HepG2 (cell line): Measurements from ENCODE around the gene CASKIN1. TPM values are rescaled to one million over a fixed set of nuclear protein-coding genes. Genes with fewer than 3 reads are reported as not detected.
A peak's percentile ranks its signal among the peaks of the same experiment; 100 is the strongest.

Experiments used
- ARNT2 ChIP-seq: sonication (generic); formaldehyde crosslinking; IDR thresholded peaks from 2 replicates; pipeline ENCODE4 v1.8.0; 2022; ENCODE audit warnings: mild to moderate bottlenecking, low read depth, missing genetic modification reagents, moderate library complexity
- GTF2F1 ChIP-seq: fragments of 150-350 bp; IDR thresholded peaks from 2 replicates; pipeline ENCODE4 v1.6.1; 2014; ENCODE audit warnings: low read length
- IRX3 ChIP-seq: sonication (generic); formaldehyde crosslinking; IDR thresholded peaks from 2 replicates; pipeline ENCODE4 v1.8.1; 2023; ENCODE audit warnings: mild to moderate bottlenecking, low read depth, missing genetic modification reagents, borderline replicate concordance
- MEF2D ChIP-seq: sonication (generic); formaldehyde crosslinking; IDR thresholded peaks from 2 replicates; pipeline ENCODE4 v1.5.1; 2020; ENCODE audit warnings: mild to moderate bottlenecking, missing genetic modification reagents
- RARA ChIP-seq: IDR thresholded peaks from 2 replicates; pipeline ENCODE4 v1.6.1; 2016; ENCODE audit warnings: missing genetic modification reagents, missing compliant biosample characterization
- THYN1 ChIP-seq: sonication (generic); formaldehyde crosslinking; IDR thresholded peaks from 2 replicates; pipeline ENCODE4 v1.8.1; 2023; ENCODE audit warnings: low read depth, mild to moderate bottlenecking, moderate library complexity, missing genetic modification reagents, borderline replicate concordance
- ZNF274 ChIP-seq: sonication (generic); formaldehyde crosslinking; IDR thresholded peaks from 2 replicates; pipeline ENCODE4 v1.5.1; 2020; ENCODE audit warnings: mild to moderate bottlenecking, missing genetic modification reagents
- ZNF552 ChIP-seq: sonication (generic); formaldehyde crosslinking; IDR thresholded peaks from 2 replicates; pipeline ENCODE4 v1.9.0; 2022; ENCODE audit warnings: missing genetic modification reagents, mild to moderate bottlenecking, borderline replicate concordance
- ZSCAN30 ChIP-seq: sonication (generic); formaldehyde crosslinking; IDR thresholded peaks from 2 replicates; pipeline ENCODE4 v1.5.0; 2020; ENCODE audit warnings: mild to moderate bottlenecking, missing genetic modification reagents
- polyA plus RNA-seq, 8 experiments: library from polyadenylated mRNA; depleted of rRNA in 3 of 8; stranded (reverse) in 7 of 8; unstranded in 1 of 8; fragments of >200 nt; fragmentation: Illumina TruSeq in 4 of 8; extraction: Trizol in 4 of 8; gene quantifications; 2 replicates each; pipeline versions ENCODE4 v1.2.1 to v1.2.3, GENCODE V29; 2011 to 2016; ENCODE audit warnings: low read depth in 4 of 8, missing spikeins in 1 of 8, mixed read lengths in 1 of 8; ENCODE audit not compliant: insufficient read depth in 1 of 8
- total RNA-seq, 5 experiments: library from RNA; depleted of rRNA; stranded (reverse); fragments of >200 nt; fragmentation: Illumina TruSeq; extraction: Trizol; gene quantifications; 2 replicates each; pipeline ENCODE4 v1.2.3, GENCODE V29; 2016; ENCODE audit warnings: low read depth in 1 of 5
- TF ChIP-seq, protein P1 (sequence below): sonication (generic); formaldehyde crosslinking; IDR thresholded peaks from 2 replicates; pipeline ENCODE4 v1.4.0; 2020; ENCODE audit warnings: missing genetic modification reagents
- TF ChIP-seq, protein P2 (sequence below): sonication (generic); formaldehyde crosslinking; IDR thresholded peaks from 2 replicates; pipeline ENCODE4 v1.9.0; 2021; ENCODE audit warnings: missing genetic modification reagents, mild to moderate bottlenecking, borderline replicate concordance
- TF ChIP-seq, protein P3 (sequence below): sonication (generic); formaldehyde crosslinking; IDR thresholded peaks from 2 replicates; pipeline ENCODE4 v1.4.0; 2020; ENCODE audit warnings: missing genetic modification reagents, mild to moderate bottlenecking, borderline replicate concordance
- TF ChIP-seq, protein P4 (sequence below): sonication (generic); formaldehyde crosslinking; IDR thresholded peaks from 2 replicates; pipeline ENCODE4 v1.4.0; 2020; ENCODE audit warnings: mild to moderate bottlenecking, missing genetic modification reagents
- TF ChIP-seq, protein P5 (sequence below): sonication (generic); formaldehyde crosslinking; IDR thresholded peaks from 2 replicates; pipeline ENCODE4 v1.5.1; 2020; ENCODE audit warnings: mild to moderate bottlenecking, missing genetic modification reagents

The CASKIN1 gene
- total and polyA plus RNA-seq, 2 of the 13 experiments (the other 11 are each of a cell fraction or from before 2014, with no cell fraction given), result 1.2 to 2.2 TPM

DNA sequence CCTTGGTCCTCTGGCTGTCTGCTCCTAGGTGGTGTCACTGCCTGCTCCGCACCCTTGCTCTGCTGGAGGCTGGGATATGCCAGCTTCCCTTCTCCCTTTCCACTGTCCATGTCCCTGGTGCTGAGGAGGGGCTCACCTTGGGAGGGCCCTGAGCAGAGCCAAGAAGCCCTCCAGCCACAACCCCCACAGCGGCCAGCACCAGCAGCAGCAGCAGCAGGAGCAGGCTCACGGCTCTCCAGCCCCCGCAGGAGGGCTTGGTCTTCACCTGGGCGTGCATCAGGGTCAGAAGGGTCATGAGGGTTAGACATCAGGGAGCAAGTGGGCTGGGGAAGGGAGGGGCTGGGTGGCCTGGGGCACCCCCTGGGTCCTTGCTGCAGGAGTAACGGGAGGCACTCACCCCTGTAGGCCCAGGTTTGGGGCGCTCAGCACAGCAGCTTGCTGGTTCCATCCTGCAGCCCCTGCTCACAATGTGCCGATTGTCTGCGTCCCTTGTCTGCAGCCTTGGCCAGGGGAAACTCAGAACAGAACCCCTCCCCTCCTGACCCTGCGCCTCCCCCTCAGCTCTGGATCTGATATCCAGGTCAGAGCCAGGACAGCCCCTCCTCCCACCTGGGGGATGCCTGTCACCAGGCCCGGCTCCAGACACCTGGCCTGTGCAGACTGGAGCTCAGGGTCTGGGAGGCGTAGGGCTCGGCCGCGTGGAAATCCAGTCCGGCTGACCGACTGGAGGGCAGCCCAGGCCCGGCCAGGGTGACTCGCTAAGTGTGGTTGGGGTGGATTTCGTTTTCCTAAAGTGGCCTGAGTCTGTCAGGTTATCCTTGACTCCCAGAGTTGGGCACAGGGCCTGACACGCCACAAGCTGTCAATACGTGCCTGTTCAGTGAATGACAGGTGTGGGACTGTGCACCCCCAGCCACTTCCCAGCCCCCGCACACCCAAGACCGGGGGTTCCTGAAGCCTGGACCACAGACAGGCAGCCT, 14.3 kb upstream of the CASKIN1 start, which contains the start of gene BRICD5 (continued):
- TF ChIP-seq, protein P1, sequence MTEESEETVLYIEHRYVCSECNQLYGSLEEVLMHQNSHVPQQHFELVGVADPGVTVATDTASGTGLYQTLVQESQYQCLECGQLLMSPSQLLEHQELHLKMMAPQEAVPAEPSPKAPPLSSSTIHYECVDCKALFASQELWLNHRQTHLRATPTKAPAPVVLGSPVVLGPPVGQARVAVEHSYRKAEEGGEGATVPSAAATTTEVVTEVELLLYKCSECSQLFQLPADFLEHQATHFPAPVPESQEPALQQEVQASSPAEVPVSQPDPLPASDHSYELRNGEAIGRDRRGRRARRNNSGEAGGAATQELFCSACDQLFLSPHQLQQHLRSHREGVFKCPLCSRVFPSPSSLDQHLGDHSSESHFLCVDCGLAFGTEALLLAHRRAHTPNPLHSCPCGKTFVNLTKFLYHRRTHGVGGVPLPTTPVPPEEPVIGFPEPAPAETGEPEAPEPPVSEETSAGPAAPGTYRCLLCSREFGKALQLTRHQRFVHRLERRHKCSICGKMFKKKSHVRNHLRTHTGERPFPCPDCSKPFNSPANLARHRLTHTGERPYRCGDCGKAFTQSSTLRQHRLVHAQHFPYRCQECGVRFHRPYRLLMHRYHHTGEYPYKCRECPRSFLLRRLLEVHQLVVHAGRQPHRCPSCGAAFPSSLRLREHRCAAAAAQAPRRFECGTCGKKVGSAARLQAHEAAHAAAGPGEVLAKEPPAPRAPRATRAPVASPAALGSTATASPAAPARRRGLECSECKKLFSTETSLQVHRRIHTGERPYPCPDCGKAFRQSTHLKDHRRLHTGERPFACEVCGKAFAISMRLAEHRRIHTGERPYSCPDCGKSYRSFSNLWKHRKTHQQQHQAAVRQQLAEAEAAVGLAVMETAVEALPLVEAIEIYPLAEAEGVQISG (CRISPR knock-in tag), result peak; percentile 45; the same call in 1 of the 2 replicates
- TF ChIP-seq ARNT2 (CRISPR knock-in tag) (no peak), RARA (peak; percentile 39), GTF2F1 (no peak), ZSCAN30 (CRISPR knock-in tag) (no peak), ZNF274 (CRISPR knock-in tag) (peak; percentile 25; the same call in 1 of the 2 replicates), ZNF552 (CRISPR knock-in tag) (no peak), MEF2D (no peak), IRX3 (no peak), THYN1 (CRISPR knock-in tag) (no peak)
- TF ChIP-seq, protein P2, sequence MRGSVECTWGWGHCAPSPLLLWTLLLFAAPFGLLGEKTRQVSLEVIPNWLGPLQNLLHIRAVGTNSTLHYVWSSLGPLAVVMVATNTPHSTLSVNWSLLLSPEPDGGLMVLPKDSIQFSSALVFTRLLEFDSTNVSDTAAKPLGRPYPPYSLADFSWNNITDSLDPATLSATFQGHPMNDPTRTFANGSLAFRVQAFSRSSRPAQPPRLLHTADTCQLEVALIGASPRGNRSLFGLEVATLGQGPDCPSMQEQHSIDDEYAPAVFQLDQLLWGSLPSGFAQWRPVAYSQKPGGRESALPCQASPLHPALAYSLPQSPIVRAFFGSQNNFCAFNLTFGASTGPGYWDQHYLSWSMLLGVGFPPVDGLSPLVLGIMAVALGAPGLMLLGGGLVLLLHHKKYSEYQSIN (CRISPR knock-in tag), result no peak
- TF ChIP-seq, protein P3, sequence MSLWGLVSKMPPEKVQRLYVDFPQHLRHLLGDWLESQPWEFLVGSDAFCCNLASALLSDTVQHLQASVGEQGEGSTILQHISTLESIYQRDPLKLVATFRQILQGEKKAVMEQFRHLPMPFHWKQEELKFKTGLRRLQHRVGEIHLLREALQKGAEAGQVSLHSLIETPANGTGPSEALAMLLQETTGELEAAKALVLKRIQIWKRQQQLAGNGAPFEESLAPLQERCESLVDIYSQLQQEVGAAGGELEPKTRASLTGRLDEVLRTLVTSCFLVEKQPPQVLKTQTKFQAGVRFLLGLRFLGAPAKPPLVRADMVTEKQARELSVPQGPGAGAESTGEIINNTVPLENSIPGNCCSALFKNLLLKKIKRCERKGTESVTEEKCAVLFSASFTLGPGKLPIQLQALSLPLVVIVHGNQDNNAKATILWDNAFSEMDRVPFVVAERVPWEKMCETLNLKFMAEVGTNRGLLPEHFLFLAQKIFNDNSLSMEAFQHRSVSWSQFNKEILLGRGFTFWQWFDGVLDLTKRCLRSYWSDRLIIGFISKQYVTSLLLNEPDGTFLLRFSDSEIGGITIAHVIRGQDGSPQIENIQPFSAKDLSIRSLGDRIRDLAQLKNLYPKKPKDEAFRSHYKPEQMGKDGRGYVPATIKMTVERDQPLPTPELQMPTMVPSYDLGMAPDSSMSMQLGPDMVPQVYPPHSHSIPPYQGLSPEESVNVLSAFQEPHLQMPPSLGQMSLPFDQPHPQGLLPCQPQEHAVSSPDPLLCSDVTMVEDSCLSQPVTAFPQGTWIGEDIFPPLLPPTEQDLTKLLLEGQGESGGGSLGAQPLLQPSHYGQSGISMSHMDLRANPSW, result no peak
- TF ChIP-seq, protein P4, sequence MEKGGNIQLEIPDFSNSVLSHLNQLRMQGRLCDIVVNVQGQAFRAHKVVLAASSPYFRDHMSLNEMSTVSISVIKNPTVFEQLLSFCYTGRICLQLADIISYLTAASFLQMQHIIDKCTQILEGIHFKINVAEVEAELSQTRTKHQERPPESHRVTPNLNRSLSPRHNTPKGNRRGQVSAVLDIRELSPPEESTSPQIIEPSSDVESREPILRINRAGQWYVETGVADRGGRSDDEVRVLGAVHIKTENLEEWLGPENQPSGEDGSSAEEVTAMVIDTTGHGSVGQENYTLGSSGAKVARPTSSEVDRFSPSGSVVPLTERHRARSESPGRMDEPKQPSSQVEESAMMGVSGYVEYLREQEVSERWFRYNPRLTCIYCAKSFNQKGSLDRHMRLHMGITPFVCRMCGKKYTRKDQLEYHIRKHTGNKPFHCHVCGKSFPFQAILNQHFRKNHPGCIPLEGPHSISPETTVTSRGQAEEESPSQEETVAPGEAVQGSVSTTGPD, result no peak
- TF ChIP-seq, protein P5, sequence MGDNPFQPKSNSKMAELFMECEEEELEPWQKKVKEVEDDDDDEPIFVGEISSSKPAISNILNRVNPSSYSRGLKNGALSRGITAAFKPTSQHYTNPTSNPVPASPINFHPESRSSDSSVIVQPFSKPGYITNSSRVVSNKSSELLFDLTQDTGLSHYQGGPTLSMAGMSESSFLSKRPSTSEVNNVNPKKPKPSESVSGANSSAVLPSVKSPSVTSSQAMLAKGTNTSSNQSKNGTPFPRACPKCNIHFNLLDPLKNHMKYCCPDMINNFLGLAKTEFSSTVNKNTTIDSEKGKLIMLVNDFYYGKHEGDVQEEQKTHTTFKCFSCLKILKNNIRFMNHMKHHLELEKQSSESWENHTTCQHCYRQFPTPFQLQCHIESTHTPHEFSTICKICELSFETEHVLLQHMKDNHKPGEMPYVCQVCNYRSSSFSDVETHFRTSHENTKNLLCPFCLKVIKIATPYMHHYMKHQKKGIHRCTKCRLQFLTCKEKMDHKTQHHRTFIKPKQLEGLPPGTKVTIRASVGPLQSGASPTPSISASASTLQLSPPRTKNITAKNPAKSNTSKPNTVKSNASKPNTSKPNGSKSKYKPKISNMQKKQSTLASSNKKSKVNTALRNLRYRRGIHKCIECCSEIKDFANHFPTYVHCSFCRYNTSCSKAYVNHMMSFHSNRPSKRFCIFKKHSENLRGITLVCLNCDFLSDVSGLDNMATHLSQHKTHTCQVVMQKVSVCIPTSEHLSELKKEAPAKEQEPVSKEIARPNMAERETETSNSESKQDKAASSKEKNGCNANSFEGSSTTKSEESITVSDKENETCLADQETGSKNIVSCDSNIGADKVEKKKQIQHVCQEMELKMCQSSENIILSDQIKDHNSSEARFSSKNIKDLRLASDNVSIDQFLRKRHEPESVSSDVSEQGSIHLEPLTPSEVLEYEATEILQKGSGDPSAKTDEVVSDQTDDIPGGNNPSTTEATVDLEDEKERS (CRISPR knock-in tag), result no peak
